ENCODE results near the gene TBC1D14.

DNA sequence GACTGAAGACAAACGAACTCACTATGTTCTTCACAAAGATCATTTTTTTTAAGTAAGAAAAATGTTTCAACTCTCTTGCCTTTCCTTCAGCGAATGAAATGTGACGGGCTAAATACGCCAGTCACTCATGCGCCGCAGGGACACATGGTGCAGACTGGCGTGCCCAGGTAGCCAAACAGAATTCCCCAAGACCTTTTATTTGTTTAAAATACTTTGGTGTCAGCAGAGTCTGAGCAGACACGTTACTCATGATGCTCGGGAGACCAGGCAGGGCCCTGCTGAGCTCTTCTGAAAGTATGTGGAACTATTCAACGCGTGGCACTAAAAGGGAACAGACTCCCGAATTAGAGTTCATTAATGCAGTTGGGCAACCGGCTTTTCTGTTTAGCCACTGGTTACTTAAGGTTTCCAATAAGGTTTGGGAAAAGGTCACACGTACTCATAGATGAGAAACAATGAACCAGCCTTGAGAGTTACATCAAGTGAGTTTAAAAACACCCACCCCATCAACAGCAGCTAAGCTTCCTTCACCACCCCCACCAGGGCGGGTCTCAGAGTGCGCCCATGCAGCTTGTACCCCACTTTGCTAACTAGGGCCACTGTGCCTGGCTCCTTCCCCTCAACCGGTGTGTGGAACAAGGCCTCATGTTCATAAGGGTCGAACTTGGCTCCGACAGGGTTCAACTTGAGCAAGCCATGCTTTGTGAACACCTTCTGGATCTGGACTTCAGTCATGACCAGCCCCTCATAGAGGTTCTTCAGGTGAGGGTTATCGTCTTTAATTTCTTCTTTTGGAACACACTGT, 150.9 kb downstream of the TBC1D14 start:
- TF ChIP-seq, protein P1, sequence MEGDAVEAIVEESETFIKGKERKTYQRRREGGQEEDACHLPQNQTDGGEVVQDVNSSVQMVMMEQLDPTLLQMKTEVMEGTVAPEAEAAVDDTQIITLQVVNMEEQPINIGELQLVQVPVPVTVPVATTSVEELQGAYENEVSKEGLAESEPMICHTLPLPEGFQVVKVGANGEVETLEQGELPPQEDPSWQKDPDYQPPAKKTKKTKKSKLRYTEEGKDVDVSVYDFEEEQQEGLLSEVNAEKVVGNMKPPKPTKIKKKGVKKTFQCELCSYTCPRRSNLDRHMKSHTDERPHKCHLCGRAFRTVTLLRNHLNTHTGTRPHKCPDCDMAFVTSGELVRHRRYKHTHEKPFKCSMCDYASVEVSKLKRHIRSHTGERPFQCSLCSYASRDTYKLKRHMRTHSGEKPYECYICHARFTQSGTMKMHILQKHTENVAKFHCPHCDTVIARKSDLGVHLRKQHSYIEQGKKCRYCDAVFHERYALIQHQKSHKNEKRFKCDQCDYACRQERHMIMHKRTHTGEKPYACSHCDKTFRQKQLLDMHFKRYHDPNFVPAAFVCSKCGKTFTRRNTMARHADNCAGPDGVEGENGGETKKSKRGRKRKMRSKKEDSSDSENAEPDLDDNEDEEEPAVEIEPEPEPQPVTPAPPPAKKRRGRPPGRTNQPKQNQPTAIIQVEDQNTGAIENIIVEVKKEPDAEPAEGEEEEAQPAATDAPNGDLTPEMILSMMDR (IDR thresholded peaks at IDR 0.05), result no peak
- no peak for TF ChIP-seq POLR2A (IDR thresholded peaks at IDR 0.05)

Data from testis (tissue), 2 donors.